Right renal cortex interstitium (tissue), 3 donors: ENCODE results near the gene SERP2. TPM values are rescaled to one million over a fixed set of nuclear protein-coding genes. Genes with fewer than 3 reads are reported as not detected.

Source experiments
- DNase-seq, 3 donors: peaks; one replicate each; pipeline ENCODE4 v3.0.0-alpha.2; 2013; ENCODE audit warnings: low read depth in 3 of 3, low spot score in 2 of 3
- polyA plus RNA-seq, 3 donors: library from polyadenylated mRNA; unstranded; fragments of 120-200 nt; gene quantifications; one replicate each; pipeline ENCODE4 v1.2.1, GENCODE V29; 2013; ENCODE audit not compliant: insufficient read length in 3 of 3

SERP2 gene
- polyA plus RNA-seq, 3 donors: 8.2 to 11.0 (median 9.3) TPM

GRCh38 chr13:44354884-44355283, 18.7 kb upstream of the SERP2 start:
- DNase-seq: no peak

GRCh38 chr13:44355621-44356020, 18.0 kb upstream of the SERP2 start:
- DNase-seq: no peak

GRCh38 chr13:44359983-44360375, 13.6 kb upstream of the SERP2 start:
- DNase-seq: no peak

GRCh38 chr13:44362394-44363040, 11.1 kb upstream of the SERP2 start:
- DNase-seq: peak in 1 of 3 donors; percentile 41

- DNase-seq: no peak
Measured at GRCh38 chr13:44363631-44364344, 9.8 kb upstream of the SERP2 start.

- DNase-seq: no peak
Measured at GRCh38 chr13:44364345-44365000, 9.2 kb upstream of the SERP2 start.

- no peak for DNase-seq
Measured at GRCh38 chr13:44365008-44365407, 8.6 kb upstream of the SERP2 start.

- DNase-seq: no peak
Measured at GRCh38 chr13:44365899-44366298, 7.7 kb upstream of the SERP2 start.

- no peak for DNase-seq
Measured at GRCh38 chr13:44368062-44368591, 5.5 kb upstream of the SERP2 start.

GRCh38 chr13:44368599-44369368, 4.8 kb upstream of the SERP2 start:
- no peak for DNase-seq

- no peak for DNase-seq
Measured at GRCh38 chr13:44371421-44371820, 2.2 kb upstream of the SERP2 start.

GRCh38 chr13:44373247-44373600, 400 bp upstream of the SERP2 start:
- DNase-seq: no peak

- DNase-seq: no peak
Measured at GRCh38 chr13:44374348-44374712, 706 bp downstream of the SERP2 start.

GRCh38 chr13:44378277-44378676, 4.7 kb downstream of the SERP2 start:
- DNase-seq: no peak

- DNase-seq: no peak
Measured at GRCh38 chr13:44379885-44380284, 6.3 kb downstream of the SERP2 start.

GRCh38 chr13:44380404-44381165, 7.0 kb downstream of the SERP2 start:
- no peak for DNase-seq

- no peak for DNase-seq
Measured at GRCh38 chr13:44382635-44383145, 9.1 kb downstream of the SERP2 start.

- no peak for DNase-seq
Measured at GRCh38 chr13:44383945-44384344, 10.3 kb downstream of the SERP2 start.

GRCh38 chr13:44384778-44385177, 11.2 kb downstream of the SERP2 start:
- no peak for DNase-seq

GRCh38 chr13:44385401-44385800, 11.8 kb downstream of the SERP2 start:
- DNase-seq: no peak
